ENCODE measurements around the gene USP6.
"Not testable (repeated sequence)": the region's sequence is repeated elsewhere in the genome, so short reads cannot be mapped to it uniquely, and the experiment has no call there.

USP6 gene

GRCh38 chr17:5122056-5122455 is 6.2 kb downstream of the USP6 start:
- not testable (repeated sequence) for DNase-seq (ENCODE audit: low spot score)

GRCh38 chr17:5122586-5123342 is 6.9 kb downstream of the USP6 start:
- DNase-seq (ENCODE audit: low spot score), result no peak

GRCh38 chr17:5123343-5124124 is 7.7 kb downstream of the USP6 start:
- DNase-seq (ENCODE audit: low spot score), result no peak

- not testable (repeated sequence) for DNase-seq (ENCODE audit: low spot score)
Measured at GRCh38 chr17:5124125-5124760, 8.4 kb downstream of the USP6 start.

- DNase-seq (ENCODE audit: low spot score), result not testable (repeated sequence)
Measured at GRCh38 chr17:5124896-5125295, 9.1 kb downstream of the USP6 start.

GRCh38 chr17:5126719-5127488 is 11.1 kb downstream of the USP6 start:
- DNase-seq (ENCODE audit: low spot score), result no peak

GRCh38 chr17:5127910-5128309 is 12.1 kb downstream of the USP6 start:
- no peak for DNase-seq (ENCODE audit: low spot score)

- not testable (repeated sequence) for DNase-seq (ENCODE audit: low spot score)
Measured at GRCh38 chr17:5128387-5128786, 12.6 kb downstream of the USP6 start.

GRCh38 chr17:5128905-5129535 is 13.2 kb downstream of the USP6 start:
- no peak for DNase-seq (ENCODE audit: low spot score)

- DNase-seq (ENCODE audit: low spot score), result not testable (repeated sequence)
Measured at GRCh38 chr17:5129770-5130169, 13.9 kb downstream of the USP6 start.

- not testable (repeated sequence) for DNase-seq (ENCODE audit: low spot score)
Measured at GRCh38 chr17:5130261-5130660, 14.4 kb downstream of the USP6 start.

- DNase-seq (ENCODE audit: low spot score), result not testable (repeated sequence)
Measured at GRCh38 chr17:5130687-5131086, 14.9 kb downstream of the USP6 start.

GRCh38 chr17:5131146-5131715 is 15.4 kb downstream of the USP6 start:
- DNase-seq (ENCODE audit: low spot score), result no peak

- not testable (repeated sequence) for DNase-seq (ENCODE audit: low spot score)
Measured at GRCh38 chr17:5131799-5132502, 16.1 kb downstream of the USP6 start.

GRCh38 chr17:5132503-5133225 is 16.8 kb downstream of the USP6 start:
- DNase-seq (ENCODE audit: low spot score), result not testable (repeated sequence)

- DNase-seq (ENCODE audit: low spot score), result no peak
Measured at GRCh38 chr17:5133311-5133710, 17.5 kb downstream of the USP6 start.

- not testable (repeated sequence) for DNase-seq (ENCODE audit: low spot score)
Measured at GRCh38 chr17:5133961-5134360, 18.1 kb downstream of the USP6 start.

GRCh38 chr17:5134571-5134970 is 18.7 kb downstream of the USP6 start:
- DNase-seq (ENCODE audit: low spot score), result not testable (repeated sequence)

- not testable (repeated sequence) for DNase-seq (ENCODE audit: low spot score)
Measured at GRCh38 chr17:5135131-5135712, 19.4 kb downstream of the USP6 start.

Measured in HuH-7.5 (cell line).